ENCODE measurements around the gene VPS13D. TPM values are rescaled to one million over a fixed set of nuclear protein-coding genes. Genes with fewer than 3 reads are reported as not detected.

The VPS13D gene
- total and polyA plus RNA-seq, 2 of the 4 experiments (the other 2 are of a cell fraction): 9.0 to 16.3 TPM

GRCh38 chr1:12487520-12487919 is 257.7 kb downstream of the VPS13D start:
- intact Hi-C loops (cut with micrococcal nuclease) (no loop called here), dilution Hi-C loops (cut with HindIII; ENCODE audit: low sequenced_read_pairs, unreplicated experiment) (no loop called here), in situ Hi-C loops (cut with MboI; ENCODE audit: low sequenced_read_pairs) (no loop called here)
- no peak overlapping the region for H2BK5ac ChIP-seq (ENCODE audit: low read depth, low read length, poor library complexity, severe bottlenecking)
- no peak overlapping the region for H3K14ac ChIP-seq (replicated peaks; ENCODE audit: low read depth, low read length)
- ChIA-PET POLR2A (ENCODE audit: unreplicated experiment) (no interaction called here), CTCF (no interaction called here)
- no TSS peak for BruUV-seq (replicated peaks)
- no CpG with 5 or more reads among the region's 7 CpGs for WGBS, 2 experiments (ENCODE audit: extremely low coverage in 2 of 2, insufficient read length in 1 of 2)
- no peak overlapping the region for H3K56ac ChIP-seq (ENCODE audit: extremely low read depth, insufficient read depth, low read length)
- H2BK20ac ChIP-seq (ENCODE audit: low read depth, low read length): no peak overlapping the region
- DNase-seq (no peak), ATAC-seq (ENCODE audit: low read depth) (no peak)
- peaks cover 11% of the 10 kb centered on the region for H3K9me1 ChIP-seq (ENCODE audit: insufficient read depth, low read length)
- no peak overlapping the region for H3K4me2 ChIP-seq (ENCODE audit: low read depth, low read length)
- no peak overlapping the region for H3K18ac ChIP-seq (ENCODE audit: low read depth, low read length)
- peaks cover 0 to 4% of the 10 kb centered on the region in 2 experiments; a peak in 1 of 4 replicates for H3K79me1 ChIP-seq (ENCODE audit: low read depth in 1 of 2, low read length in 2 of 2)
- 0 out of 2 replicates have a peak, but pooled peaks cover 3% of the 10 kb centered on the region for H3K36me3 ChIP-seq (ENCODE audit: control insufficient read depth, insufficient read depth, low read length)
- H3K23ac ChIP-seq (ENCODE audit: low read depth, low read length): no peak overlapping the region
- no peak overlapping the region for H3K9ac ChIP-seq (ENCODE audit: low read depth, low read length)
- H2AK5ac ChIP-seq (ENCODE audit: low read depth, low read length): no peak overlapping the region
- H4K8ac ChIP-seq (ENCODE audit: low read depth in 2 of 2, low read length in 2 of 2): no peak overlapping the region
- no peak overlapping the region for H4K91ac ChIP-seq (ENCODE audit: insufficient read depth, low read depth, low read length)
- no peak overlapping the region for H2BK120ac ChIP-seq (ENCODE audit: low read depth, low read length)
- H3K27me3 ChIP-seq (ENCODE audit: control insufficient read depth, insufficient read depth, low read length): no peaks in the 10 kb centered on the region
- H3K27ac ChIP-seq (ENCODE audit: insufficient read depth, low read length): no peak overlapping the region
- no peak overlapping the region for H2BK15ac ChIP-seq (ENCODE audit: low read depth, low read length)
- peaks cover 20% of the 10 kb centered on the region for H3K4me1 ChIP-seq (ENCODE audit: control insufficient read depth, insufficient read depth, low read length)
- no peak overlapping the region for H2AK9ac ChIP-seq (replicated peaks; ENCODE audit: low read depth, low read length, poor library complexity)
- H4K5ac ChIP-seq (ENCODE audit: low read depth, low read length): no peak overlapping the region
- H2AFZ ChIP-seq (replicated peaks; ENCODE audit: low read length, poor library complexity): no peak overlapping the region
- no peak overlapping the region for H3K4me3 ChIP-seq (ENCODE audit: insufficient read depth, low read depth, low read length)
- no peak for TF ChIP-seq MXI1 (IDR thresholded peaks at IDR 0.05; ENCODE audit: borderline replicate concordance, low read depth, low read length)
- TF ChIP-seq CEBPB (IDR thresholded peaks at IDR 0.05; ENCODE audit: low read depth, low read length): no peak
- TF ChIP-seq BHLHE40 (IDR thresholded peaks at IDR 0.05; ENCODE audit: low read depth, low read length): no peak
- TF ChIP-seq NFE2L2 (IDR thresholded peaks at IDR 0.05; ENCODE audit: low read depth, low read length): no peak
- TF ChIP-seq, protein P1, sequence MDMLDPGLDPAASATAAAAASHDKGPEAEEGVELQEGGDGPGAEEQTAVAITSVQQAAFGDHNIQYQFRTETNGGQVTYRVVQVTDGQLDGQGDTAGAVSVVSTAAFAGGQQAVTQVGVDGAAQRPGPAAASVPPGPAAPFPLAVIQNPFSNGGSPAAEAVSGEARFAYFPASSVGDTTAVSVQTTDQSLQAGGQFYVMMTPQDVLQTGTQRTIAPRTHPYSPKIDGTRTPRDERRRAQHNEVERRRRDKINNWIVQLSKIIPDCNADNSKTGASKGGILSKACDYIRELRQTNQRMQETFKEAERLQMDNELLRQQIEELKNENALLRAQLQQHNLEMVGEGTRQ (IDR thresholded peaks at IDR 0.05; ENCODE audit: low read depth, low read length): no peak
- TF ChIP-seq MAFK (IDR thresholded peaks at IDR 0.05; ENCODE audit: low read depth, low read length): no peak
- no peak for TF ChIP-seq POLR2A (IDR thresholded peaks at IDR 0.05; ENCODE audit: low read depth, low read length)
- TF ChIP-seq SMC3 (IDR thresholded peaks at IDR 0.05; ENCODE audit: low read depth, low read length): no peak
- TF ChIP-seq CHD1 (IDR thresholded peaks at IDR 0.05; ENCODE audit: low read depth, low read length): no peak
- no peak for TF ChIP-seq RCOR1 (IDR thresholded peaks at IDR 0.05; ENCODE audit: insufficient replicate concordance, low read length)
- TF ChIP-seq CTCF (conservative IDR thresholded peaks at IDR 0.05; ENCODE audit: low read depth, low read length): no peak
- no peak for TF ChIP-seq FOS (IDR thresholded peaks at IDR 0.05; ENCODE audit: low read depth, low read length)
- no peak for TF ChIP-seq RAD21 (IDR thresholded peaks at IDR 0.05; ENCODE audit: low read length)
- TF ChIP-seq, protein P2, sequence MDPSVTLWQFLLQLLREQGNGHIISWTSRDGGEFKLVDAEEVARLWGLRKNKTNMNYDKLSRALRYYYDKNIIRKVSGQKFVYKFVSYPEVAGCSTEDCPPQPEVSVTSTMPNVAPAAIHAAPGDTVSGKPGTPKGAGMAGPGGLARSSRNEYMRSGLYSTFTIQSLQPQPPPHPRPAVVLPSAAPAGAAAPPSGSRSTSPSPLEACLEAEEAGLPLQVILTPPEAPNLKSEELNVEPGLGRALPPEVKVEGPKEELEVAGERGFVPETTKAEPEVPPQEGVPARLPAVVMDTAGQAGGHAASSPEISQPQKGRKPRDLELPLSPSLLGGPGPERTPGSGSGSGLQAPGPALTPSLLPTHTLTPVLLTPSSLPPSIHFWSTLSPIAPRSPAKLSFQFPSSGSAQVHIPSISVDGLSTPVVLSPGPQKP (IDR thresholded peaks at IDR 0.05; ENCODE audit: borderline replicate concordance, low read depth, low read length): no peak
- no peaks in the 10 kb centered on the region for H3K9me3 ChIP-seq (ENCODE audit: control insufficient read depth, insufficient read depth, low read length)
- H4K20me1 ChIP-seq (ENCODE audit: insufficient read depth, low read length): no peaks in the 10 kb centered on the region
- H3K4ac ChIP-seq (ENCODE audit: low read depth, low read length): no peak overlapping the region
